GM18951 (cell line): ENCODE data around the gene RNF32.
"Not testable (repeated sequence)": the region's sequence is repeated elsewhere in the genome, so short reads cannot be mapped to it uniquely, and the experiment has no call there.

ENCODE experiments used
- POLR2A ChIP-seq: IDR thresholded peaks from 4 replicates; pipeline ENCODE4 v1.6.1; 2011; ENCODE audit warnings: mild to moderate bottlenecking; ENCODE audit not compliant: insufficient read length, insufficient read depth; ENCODE audit errors: extremely low read depth
- in situ Hi-C: fragments of 300-500 bp; cut with MboI; formaldehyde crosslinking; loops from one replicate; pipeline ENCODE4 v1.12.0; 2022; ENCODE audit warnings: low sequenced_read_pairs, mixed read lengths, inconsistent platforms; ENCODE audit not compliant: unreplicated experiment

Gene RNF32

DNA sequence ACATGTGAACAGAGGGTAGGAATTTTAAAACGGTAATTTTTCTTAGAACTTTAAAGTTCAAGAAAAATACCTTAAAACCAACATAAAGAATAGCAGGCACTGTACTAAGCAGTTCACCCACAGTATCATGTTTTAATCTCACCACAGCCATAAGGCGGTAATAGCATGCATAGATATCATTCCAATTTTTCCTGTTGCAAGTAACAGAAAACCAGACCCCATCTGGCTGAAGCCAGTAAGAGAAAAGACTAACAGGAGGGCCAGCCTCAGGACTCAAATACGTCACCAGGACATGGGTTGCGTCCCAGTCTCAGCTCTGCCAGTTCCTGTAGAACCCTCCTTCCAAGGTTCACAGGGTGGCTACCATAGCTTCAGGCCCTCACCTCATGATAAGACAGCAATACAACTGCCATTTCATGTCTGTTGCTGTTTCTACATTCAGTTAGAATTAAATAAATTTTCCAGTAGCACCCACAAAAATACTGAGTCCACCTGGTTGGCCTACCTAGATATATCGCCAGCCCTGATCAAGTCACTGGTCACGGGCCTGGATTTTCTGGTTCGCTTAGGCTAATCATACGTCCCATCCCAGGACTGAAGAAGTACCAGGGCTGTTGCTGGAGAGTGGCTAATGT, 2.0 kb upstream of the RNF32 start:
- in situ Hi-C loops = no loop called here
- TF ChIP-seq POLR2A = no peak

DNA sequence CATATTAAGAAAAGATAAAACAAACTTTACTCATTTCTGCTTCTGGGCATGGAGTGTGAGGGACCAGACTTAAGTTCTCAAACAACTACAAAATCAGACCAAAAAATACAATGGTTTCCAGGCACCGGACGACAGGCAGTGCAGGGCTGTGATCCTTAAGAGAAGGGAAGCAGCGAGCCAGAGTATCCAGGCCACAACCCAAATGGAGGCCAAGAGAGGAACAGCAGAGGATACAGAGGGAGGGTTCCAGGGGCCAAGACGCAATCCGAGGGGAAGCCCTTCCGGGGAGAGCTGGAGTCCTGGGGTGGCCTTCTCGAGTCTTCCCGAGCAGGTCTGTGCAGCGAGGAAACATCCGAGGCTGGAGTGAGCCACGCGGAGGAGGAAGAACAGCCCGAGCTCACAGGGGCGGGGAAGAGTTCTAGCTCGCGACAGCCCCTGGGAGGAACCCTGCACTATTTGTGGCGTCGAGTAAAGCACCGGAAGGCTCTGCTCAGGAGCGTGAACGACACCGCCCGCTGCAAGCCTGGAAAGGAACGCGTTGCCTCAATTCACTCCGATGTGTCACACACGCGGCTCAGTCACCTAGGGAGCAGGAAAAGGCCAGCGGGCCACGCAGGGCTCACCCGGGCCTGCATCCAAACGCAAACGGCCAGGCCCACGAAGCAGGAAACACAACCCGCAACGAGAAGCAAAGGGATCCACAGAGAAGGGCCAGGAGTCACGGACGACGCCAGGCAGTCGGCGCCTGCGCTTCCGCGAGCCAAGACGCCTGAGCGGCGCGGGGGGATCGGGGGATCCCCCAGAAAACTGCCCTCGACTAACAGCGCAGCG, 933 bp upstream of the RNF32 start:
- in situ Hi-C loops = no loop called here
- TF ChIP-seq POLR2A = no peak

DNA sequence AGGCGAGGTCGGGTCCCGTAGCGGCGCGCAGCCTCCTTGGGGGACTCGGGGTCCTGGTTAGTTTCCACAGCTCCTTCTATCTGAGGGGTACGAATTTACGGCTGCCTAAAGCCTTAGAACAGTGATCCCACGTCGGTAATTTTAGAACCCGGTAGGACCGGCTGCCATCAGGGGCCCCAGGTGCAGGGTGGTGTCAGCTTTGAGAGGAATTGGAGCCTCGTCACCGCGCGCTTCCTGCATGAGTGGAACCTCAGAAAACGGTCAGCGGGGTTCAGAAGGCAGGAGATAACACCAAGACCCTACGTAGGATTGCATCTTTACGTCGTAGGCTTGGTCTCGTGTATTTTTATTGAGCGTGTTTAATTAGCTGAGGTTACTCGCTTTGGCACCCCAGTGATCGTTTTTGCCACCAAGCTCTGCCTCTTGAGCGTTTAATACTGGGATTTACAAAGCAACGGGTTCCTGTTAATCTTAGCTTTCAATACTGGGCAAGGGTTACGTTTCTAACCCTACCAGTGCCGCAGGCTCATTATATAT, 443 bp downstream of the RNF32 start:
- in situ Hi-C loops = no loop called here
- no peak for TF ChIP-seq POLR2A

DNA sequence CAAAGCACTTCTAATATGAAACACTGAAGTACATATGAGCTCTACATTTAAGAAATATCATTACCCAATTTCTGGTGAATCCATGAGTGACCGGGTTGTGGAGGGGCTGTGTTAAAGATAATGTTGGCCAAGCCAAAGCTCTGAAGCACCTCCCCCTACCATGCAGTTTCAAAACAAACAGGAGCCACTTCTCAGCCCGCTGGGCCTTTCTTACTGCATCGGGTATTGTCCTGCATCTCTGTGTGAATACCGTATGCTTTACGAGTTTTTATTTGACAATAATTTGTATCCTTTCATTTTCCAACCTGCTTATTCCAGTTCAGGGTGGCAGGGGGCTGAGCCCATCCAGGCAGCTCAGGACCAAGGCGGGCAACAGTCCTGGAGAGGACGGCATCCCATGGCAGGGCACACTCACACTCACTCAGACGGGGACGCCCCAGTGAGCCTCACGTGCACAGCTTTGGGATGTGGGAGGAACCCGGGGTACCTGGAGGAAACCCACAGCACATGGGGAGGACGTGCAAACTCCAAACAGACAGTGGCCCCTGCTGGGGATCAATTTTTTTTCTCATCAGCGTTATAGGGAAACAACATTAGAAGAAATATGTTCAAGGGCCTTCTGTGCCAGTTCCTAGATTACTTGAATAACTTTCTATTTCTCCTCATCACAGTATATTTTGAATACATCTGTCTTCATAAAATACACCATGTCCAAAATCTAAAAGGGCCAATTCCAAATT, 1.9 kb downstream of the RNF32 start:
- no peak for TF ChIP-seq POLR2A
- in situ Hi-C loops = no loop called here

DNA sequence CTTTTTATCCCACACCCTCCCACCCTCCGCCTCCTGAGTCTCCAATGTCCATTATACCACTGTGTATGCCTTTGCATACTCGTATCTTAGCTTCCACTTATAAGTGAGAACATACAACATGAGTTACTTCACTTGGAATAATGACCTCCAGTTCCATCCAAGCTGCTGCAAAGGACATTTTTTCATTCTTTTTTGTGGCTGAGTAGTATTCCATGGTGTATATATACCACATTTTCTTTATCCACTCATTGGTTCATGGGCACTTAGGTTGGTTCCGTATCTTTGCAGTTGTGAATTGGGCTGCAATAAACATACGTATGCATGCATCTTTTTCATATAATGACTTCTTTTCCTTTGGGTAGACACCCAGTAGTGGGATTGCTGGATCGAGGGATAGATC, 6.8 kb downstream of the RNF32 start:
- in situ Hi-C loops = not testable (repeated sequence)

DNA sequence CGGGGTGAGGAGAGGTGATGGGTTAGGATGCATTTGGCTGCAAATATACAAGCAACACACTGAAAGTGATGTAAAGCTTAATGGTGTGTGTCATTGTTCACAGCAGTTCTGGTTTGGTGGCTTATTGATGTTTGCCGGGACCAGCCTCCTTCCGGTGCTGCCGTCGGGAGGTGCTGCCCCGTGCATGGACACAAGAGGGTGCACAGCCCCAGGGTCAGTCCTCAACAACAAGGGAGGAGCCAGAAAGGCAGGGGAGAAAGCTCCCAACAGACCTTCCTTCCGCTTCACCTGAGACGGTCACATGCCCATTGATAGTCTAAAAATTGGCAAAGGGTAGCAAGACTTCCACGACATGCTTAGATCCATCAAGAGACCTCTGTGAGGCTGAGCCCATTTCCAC, 9.5 kb downstream of the RNF32 start:
- in situ Hi-C loops = no loop called here

DNA sequence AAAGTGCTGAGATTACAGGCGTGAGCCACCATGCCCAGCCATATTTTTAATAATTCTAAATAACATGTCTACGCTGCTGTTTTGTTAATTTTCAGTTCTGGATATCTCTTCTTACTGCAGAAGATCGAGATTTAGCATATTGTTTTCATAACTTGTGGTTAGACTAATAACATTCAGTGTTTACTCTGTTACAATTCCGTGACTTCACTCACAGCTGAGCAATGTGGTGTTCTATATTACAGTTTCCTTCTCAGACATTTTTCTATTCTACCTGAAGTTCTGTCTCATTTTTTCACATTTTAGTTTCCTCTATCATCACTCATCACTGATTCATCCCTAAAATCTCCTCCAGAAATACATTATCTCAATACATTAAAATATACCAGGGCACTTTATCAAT, 10.9 kb downstream of the RNF32 start:
- in situ Hi-C loops = no loop called here

More for the DNA sequence above, 9.5 kb downstream of the RNF32 start:
- TF ChIP-seq POLR2A = no peak

DNA sequence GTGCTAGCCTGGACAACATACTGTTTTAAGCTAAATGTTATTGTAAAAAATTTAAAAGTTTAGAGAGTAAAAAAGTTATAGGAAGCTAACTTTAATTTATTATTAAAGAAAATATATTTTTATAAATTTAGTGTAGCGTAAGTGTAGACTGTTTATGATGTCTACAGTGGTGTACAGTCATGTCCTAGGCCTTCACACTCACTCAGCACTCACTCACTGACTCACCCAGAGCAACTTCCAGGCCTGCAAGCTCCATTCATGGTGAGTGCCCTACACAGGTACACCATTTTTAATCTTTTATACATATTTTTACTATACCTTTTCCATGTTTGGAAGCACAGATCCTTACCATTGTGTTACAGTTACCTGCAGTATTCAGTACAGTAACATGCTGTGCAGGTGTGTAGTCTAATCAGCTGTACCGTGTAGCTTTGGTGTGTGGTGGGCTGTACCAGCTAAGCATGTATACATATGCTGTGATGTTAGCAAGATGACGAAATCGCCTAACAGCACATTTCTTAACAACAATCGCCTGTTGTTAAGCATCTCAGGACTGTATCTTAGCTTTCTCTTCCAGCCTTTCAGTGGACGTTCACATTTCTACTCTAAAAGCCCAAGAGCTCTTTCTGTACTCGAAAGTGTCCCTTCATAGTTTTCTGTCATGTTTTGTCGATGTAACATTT, 12.5 kb downstream of the RNF32 start:
- TF ChIP-seq POLR2A = no peak
- in situ Hi-C loops = no loop called here

More for the DNA sequence above, 10.9 kb downstream of the RNF32 start:
- TF ChIP-seq POLR2A = no peak

DNA sequence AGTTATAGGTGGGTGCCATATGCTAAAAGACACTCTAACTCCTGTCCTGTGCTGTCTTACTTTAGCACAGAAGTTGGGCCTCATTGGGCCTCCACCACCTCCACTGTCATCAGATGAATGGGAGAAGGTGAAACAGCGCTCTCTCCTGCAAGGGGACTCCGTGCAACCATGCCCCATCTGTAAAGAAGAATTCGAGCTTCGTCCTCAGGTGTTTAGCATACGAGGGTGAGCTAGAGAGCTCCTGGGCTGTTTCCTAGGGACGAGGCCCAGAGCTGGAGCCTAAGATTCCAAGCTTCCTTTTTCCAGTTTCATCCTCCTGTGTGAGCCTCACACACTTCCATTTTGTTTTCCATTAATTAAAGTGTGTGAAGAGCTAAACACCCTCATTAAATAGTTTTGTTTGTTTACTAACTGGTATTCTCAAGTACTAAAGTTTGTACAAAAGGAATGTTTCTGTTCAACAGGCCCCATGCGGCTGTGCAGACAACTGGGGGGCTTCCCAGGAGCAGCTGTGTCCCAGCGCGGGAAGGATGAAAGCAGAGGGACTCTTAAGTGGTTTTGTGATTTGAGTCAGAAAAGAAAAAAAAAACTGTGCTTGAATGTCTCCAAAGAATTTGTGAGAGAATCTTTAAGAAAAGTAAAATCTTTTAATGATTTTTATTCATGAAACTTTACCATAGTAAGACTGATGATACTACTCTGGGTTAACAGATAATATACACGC, 14.1 kb downstream of the RNF32 start:
- TF ChIP-seq POLR2A = no peak
- in situ Hi-C loops = no loop called here

DNA sequence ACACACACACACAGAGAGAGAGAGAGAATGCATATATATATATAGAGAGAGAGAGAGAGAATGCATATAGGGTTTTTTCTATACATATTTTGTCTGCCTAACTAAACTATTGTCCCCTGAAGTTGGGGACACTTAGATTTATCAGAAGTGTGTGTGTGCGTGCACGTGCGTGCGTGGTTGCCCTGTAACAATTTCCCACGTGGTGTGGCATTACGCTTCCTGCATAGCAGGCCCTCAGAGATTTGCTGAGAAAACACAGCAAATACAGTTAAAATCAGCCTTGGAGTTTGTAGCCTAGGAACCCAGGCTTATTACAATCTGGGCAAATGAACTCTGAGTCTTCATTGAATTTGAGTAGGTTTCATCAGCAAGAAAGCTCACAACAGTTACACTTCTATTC, 14.7 kb downstream of the RNF32 start:
- in situ Hi-C loops = no loop called here
- no peak for TF ChIP-seq POLR2A

DNA sequence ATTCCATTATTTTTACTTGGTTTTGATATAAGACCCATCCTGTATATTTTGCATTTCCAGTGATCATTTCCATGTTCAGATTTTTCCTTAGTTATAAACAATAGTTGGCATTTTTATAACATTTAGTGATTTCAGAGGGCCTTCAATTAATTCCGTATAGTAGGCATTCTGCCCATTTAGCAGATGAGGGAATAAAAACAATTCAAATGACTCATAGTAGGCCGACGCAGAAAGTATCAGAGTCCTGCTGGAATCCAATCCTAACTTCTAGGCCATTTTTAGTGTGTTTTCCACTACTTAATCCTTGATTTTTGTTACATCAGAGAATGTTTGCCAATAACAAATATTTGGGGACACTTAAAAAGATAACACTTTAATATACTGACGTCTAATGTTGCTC, 15.4 kb downstream of the RNF32 start:
- in situ Hi-C loops = no loop called here
- no peak for TF ChIP-seq POLR2A

DNA sequence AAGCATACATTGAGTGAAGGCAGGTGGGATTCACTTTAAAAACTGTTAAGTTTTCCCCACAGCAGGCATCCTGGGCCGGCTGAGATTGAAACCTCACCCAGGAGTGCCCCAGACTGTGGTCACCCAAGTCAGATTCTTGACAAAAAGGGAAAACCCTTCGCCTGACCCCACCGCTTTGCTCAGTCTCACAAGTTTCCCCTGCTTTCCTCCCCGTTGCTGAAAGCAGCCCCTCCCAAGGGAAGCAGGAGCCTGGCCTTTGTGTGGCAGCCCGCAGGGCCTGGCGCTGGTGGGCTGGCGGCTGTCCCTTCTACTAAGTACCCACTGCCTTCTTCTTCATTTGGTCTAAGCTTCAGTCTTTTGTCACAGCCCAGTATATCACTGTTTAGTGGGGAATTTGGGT, 16.0 kb downstream of the RNF32 start:
- no peak for TF ChIP-seq POLR2A
- in situ Hi-C loops = no loop called here
